Testis (tissue), 2 donors: ENCODE results near the gene VLDLR.

Experiments
- POLR2A ChIP-seq: fragments of 450-650 bp; IDR thresholded peaks from one replicate; pipeline ENCODE4 v1.6.1; 2017; ENCODE audit warnings: antibody characterized with exemption, mild to moderate bottlenecking, moderate library complexity
- TF ChIP-seq, protein P1 (sequence below), 3 experiments: fragments of 450-650 bp in 2 of 3; fragments of 200-600 bp in 1 of 3; sonication (generic) in 1 of 3; IDR thresholded peaks; one replicate each; pipeline ENCODE4 v1.5.1; 2016 to 2019; ENCODE audit warnings: antibody characterized with exemption in 3 of 3, mild to moderate bottlenecking in 2 of 3, moderate library complexity in 1 of 3

DNA sequence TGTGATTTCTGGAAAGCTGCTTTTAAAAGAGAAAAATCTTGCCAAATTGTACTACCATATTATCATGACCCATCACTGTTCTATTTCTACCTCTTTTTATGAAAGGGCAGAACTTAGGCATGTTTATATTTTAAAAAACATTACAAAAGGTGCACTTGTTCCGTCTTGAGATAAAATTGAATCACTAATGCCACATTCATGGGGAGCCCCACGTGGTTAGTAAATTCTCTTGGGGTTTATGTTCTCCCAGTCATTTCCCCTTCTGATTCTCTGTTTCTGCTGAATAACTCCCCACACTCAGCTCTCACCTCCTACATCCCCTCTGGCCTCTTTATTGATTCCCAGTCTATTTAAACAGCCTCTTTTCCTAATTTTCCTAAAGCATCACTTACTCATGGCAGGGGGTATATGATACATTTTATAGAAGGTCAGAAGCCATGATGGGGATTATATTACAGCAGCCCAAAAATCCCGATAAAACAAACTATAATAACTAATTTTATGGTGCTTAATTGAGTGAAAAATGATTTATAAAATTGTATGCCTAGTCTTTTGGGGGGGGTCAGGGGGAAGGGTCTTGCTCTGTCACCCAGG lies 19.7 kb upstream of the VLDLR start:
- TF ChIP-seq POLR2A: no peak
- TF ChIP-seq, protein P1, sequence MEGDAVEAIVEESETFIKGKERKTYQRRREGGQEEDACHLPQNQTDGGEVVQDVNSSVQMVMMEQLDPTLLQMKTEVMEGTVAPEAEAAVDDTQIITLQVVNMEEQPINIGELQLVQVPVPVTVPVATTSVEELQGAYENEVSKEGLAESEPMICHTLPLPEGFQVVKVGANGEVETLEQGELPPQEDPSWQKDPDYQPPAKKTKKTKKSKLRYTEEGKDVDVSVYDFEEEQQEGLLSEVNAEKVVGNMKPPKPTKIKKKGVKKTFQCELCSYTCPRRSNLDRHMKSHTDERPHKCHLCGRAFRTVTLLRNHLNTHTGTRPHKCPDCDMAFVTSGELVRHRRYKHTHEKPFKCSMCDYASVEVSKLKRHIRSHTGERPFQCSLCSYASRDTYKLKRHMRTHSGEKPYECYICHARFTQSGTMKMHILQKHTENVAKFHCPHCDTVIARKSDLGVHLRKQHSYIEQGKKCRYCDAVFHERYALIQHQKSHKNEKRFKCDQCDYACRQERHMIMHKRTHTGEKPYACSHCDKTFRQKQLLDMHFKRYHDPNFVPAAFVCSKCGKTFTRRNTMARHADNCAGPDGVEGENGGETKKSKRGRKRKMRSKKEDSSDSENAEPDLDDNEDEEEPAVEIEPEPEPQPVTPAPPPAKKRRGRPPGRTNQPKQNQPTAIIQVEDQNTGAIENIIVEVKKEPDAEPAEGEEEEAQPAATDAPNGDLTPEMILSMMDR (IDR thresholded peaks at IDR 0.05): no peak
